GM23338 (cell line): Measurements from ENCODE around the gene ARHGEF37. TPM values are rescaled to one million over a fixed set of nuclear protein-coding genes. Genes with fewer than 3 reads are reported as not detected.
A peak's percentile ranks its signal among the peaks of the same experiment; 100 is the strongest.
"Not testable (repeated sequence)": the region's sequence is repeated elsewhere in the genome, so short reads cannot be mapped to it uniquely, and the experiment has no call there.

Experiments used
- ATAC-seq: fragments of 200-7000 bp; cut with Tn5 transposase; 3 replicates; pipeline ENCODE4 v1.9.1; 2020
- DNase-seq: peaks from one replicate; pipeline ENCODE4 v3.0.0-alpha.2; 2015; ENCODE audit warnings: low spot score
- H2AFZ ChIP-seq: fragments of 200-600 bp; sonication (generic); 2 replicates; pipeline ENCODE4 v1.8.0; 2016; ENCODE audit warnings: antibody characterized with exemption, mild to moderate bottlenecking, moderate library complexity
- H3F3A ChIP-seq: fragments of 200-600 bp; sonication (generic); replicated peaks from 2 replicates; pipeline ENCODE4 v1.8.0; 2017; ENCODE audit warnings: antibody characterized with exemption, mixed run types, low read depth
- H3K27ac ChIP-seq: fragments of 200-600 bp; sonication (generic); 2 replicates; pipeline ENCODE4 v1.6.1; 2016; ENCODE audit warnings: low read depth
- H3K27me3 ChIP-seq: fragments of 200-600 bp; sonication (generic); 2 replicates; pipeline ENCODE4 v1.8.0; 2016; ENCODE audit warnings: mild to moderate bottlenecking, mixed run types, moderate library complexity; ENCODE audit not compliant: insufficient read depth
- H3K36me3 ChIP-seq: fragments of 200-600 bp; sonication (generic); 2 replicates; pipeline ENCODE4 v1.8.0; 2016; ENCODE audit warnings: mild to moderate bottlenecking; ENCODE audit not compliant: insufficient read depth
- H3K4me1 ChIP-seq: fragments of 200-600 bp; sonication (generic); 2 replicates; pipeline ENCODE4 v1.8.0; 2016; ENCODE audit warnings: mild to moderate bottlenecking, moderate library complexity; ENCODE audit not compliant: insufficient read depth
- H3K4me2 ChIP-seq: fragments of 200-600 bp; sonication (generic); 2 replicates; pipeline ENCODE4 v1.7.1; 2017; ENCODE audit warnings: mixed run types
- H3K4me3 ChIP-seq: fragments of 200-600 bp; sonication (generic); 2 replicates; pipeline ENCODE4 v1.6.1; 2016; ENCODE audit warnings: mixed run types
- H3K79me2 ChIP-seq: fragments of 200-600 bp; sonication (generic); replicated peaks from 2 replicates; pipeline ENCODE4 v1.8.0; 2017; ENCODE audit warnings: mild to moderate bottlenecking; ENCODE audit not compliant: insufficient read depth
- H3K9me2 ChIP-seq: fragments of 200-600 bp; sonication (generic); 2 replicates; pipeline ENCODE4 v1.8.0; 2017; ENCODE audit not compliant: insufficient read depth
- H4K20me1 ChIP-seq: fragments of 200-600 bp; sonication (generic); replicated peaks from 2 replicates; pipeline ENCODE4 v1.8.0; 2017; ENCODE audit warnings: mild to moderate bottlenecking; ENCODE audit not compliant: insufficient read depth
- H3K27ac Mint-ChIP-seq: 2 replicates; pipeline ENCODE4 v1.8.0; 2020; ENCODE audit warnings: inconsistent platforms, mild to moderate bottlenecking, moderate library complexity, mixed read lengths
- H3K27me3 Mint-ChIP-seq: 3 replicates; pipeline ENCODE4 v1.8.0; 2022; ENCODE audit warnings: low read depth, mild to moderate bottlenecking, moderate library complexity, mixed read lengths, inconsistent platforms; ENCODE audit not compliant: insufficient read depth, poor library complexity
- H3K36me3 Mint-ChIP-seq: 3 replicates; pipeline ENCODE4 v1.8.0; 2021; ENCODE audit warnings: low read depth, mild to moderate bottlenecking, inconsistent platforms, moderate library complexity, mixed read lengths
- H3K4me1 Mint-ChIP-seq: 3 replicates; pipeline ENCODE4 v1.8.0; 2020; ENCODE audit warnings: mild to moderate bottlenecking, inconsistent platforms, mixed read lengths
- H3K4me3 Mint-ChIP-seq: 3 replicates; pipeline ENCODE4 v1.8.0; 2021; ENCODE audit warnings: moderate library complexity, mild to moderate bottlenecking, inconsistent platforms, mixed read lengths
- H3K9me3 Mint-ChIP-seq: 3 replicates; pipeline ENCODE4 v1.8.0; 2020; ENCODE audit warnings: moderate library complexity, mild to moderate bottlenecking, inconsistent platforms, mixed read lengths
- CREB1 ChIP-seq: fragments of 250-450 bp; sonication (Bioruptor Pico); IDR thresholded peaks from 2 replicates; pipeline ENCODE4 v1.5.0; 2020; ENCODE audit warnings: low read depth, mild to moderate bottlenecking, moderate library complexity
- CTCF ChIP-seq, 2 experiments: fragments of 200-600 bp in 1 of 2; sonication (generic) in 1 of 2; conservative IDR thresholded peaks; 2 replicates each; pipeline versions ENCODE4 v1.5.1 to v1.6.1; 2016 to 2017; ENCODE audit warnings: antibody characterized with exemption in 2 of 2, low read depth in 2 of 2, mild to moderate bottlenecking in 2 of 2, moderate library complexity in 1 of 2
- ETS1 ChIP-seq: IDR thresholded peaks from 2 replicates; pipeline ENCODE4 v1.6.1; 2016; ENCODE audit warnings: antibody characterized with exemption
- EZH2phosphoT487 ChIP-seq: fragments of 200-600 bp; sonication (generic); IDR thresholded peaks from one replicate; pipeline ENCODE4 v1.8.1; 2018; ENCODE audit warnings: antibody characterized with exemption; ENCODE audit not compliant: unreplicated experiment
- JUNB ChIP-seq: IDR thresholded peaks from one replicate; pipeline ENCODE4 v1.6.1; 2016; ENCODE audit warnings: antibody characterized with exemption; ENCODE audit not compliant: unreplicated experiment
- POLR2AphosphoS5 ChIP-seq: IDR thresholded peaks from 2 replicates; pipeline ENCODE4 v1.6.1; 2016; ENCODE audit warnings: antibody characterized with exemption, low read depth
- REST ChIP-seq: IDR thresholded peaks from one replicate; pipeline ENCODE4 v1.6.1; 2018; ENCODE audit warnings: antibody characterized with exemption; ENCODE audit not compliant: unreplicated experiment
- STAT1 ChIP-seq: IDR thresholded peaks from one replicate; pipeline ENCODE4 v1.6.1; 2016; ENCODE audit warnings: antibody characterized with exemption; ENCODE audit not compliant: unreplicated experiment
- ZNF331 ChIP-seq: fragments of 250-450 bp; sonication (Bioruptor Pico); IDR thresholded peaks from 2 replicates; pipeline ENCODE4 v1.5.0; 2020; ENCODE audit warnings: low read depth, mild to moderate bottlenecking, moderate library complexity
- ZNF462 ChIP-seq: fragments of 250-450 bp; sonication (Bioruptor Pico); IDR thresholded peaks from 2 replicates; pipeline ENCODE4 v1.5.0; 2020; ENCODE audit warnings: mild to moderate bottlenecking, moderate library complexity
- polyA plus RNA-seq: library from polyadenylated mRNA; unstranded; fragments of >200 nt; fragmentation: Nextera tagmentation; extraction: Ambion mirVana; gene quantifications from 2 replicates; pipeline ENCODE4 v1.2.1, GENCODE V29; 2016
- total RNA-seq: library from RNA; depleted of rRNA; stranded (reverse); fragments of >200 nt; shearing (Covaris generic); gene quantifications from 2 replicates; pipeline ENCODE4 v1.2.3, GENCODE V29; 2014

ARHGEF37 gene
- total and polyA plus RNA-seq, 2 experiments from 2014 or later: 0.14 to 0.79 TPM

- Histone ChIP-seq H3K36me3 (no peaks in the 10 kb centered on the region), H2AFZ (peak overlapping the region; percentile 50; the same call in 1 of the 2 replicates), H3K9me2 (no peaks in the 10 kb centered on the region), H3K4me1 (peaks cover 6% of the 10 kb centered on the region; the same call in 1 of the 2 replicates), H3K27ac (no peak overlapping the region), H3K27me3 (no peaks in the 10 kb centered on the region), H3K4me2 (no peak overlapping the region), H4K20me1 (no peaks in the 10 kb centered on the region), H3K79me2 (no peaks in the 10 kb centered on the region), H3F3A (no peaks in the 10 kb centered on the region), H3K4me3 (no peak overlapping the region)
- no peak overlapping the region for H3K4me3 Mint-ChIP-seq
- TF ChIP-seq STAT1 (no peak), JUNB (no peak), CREB1 (CRISPR knock-in tag) (no peak), ZNF331 (no peak), POLR2AphosphoS5 (no peak), REST (no peak), ZNF462 (no peak), CTCF (conservative IDR thresholded peaks at IDR 0.05; ENCODE audit: low read depth in 2 of 2) (no peak), ETS1 (no peak), EZH2phosphoT487 (no peak)
- no peaks in the 10 kb centered on the region; the same call in 2 of the 3 replicates for H3K9me3 Mint-ChIP-seq
- H3K27ac Mint-ChIP-seq: no peak overlapping the region
- no peaks in the 10 kb centered on the region for H3K36me3 Mint-ChIP-seq
- DNase-seq (no peak), ATAC-seq (no peak)
- peaks cover 6% of the 10 kb centered on the region for H3K27me3 Mint-ChIP-seq
- H3K4me1 Mint-ChIP-seq: peaks cover 6% of the 10 kb centered on the region
These were observed 13.1 kb downstream of the ARHGEF37 start for GRCh38 chr5:149594206-149594895.

GRCh38 chr5:149595105-149595504, 13.8 kb downstream of the ARHGEF37 start:
- not testable (repeated sequence) for H3K4me2 ChIP-seq, H3K9me2 ChIP-seq, H3K4me1 Mint-ChIP-seq, H3F3A ChIP-seq, H3K27me3 Mint-ChIP-seq, ATAC-seq, H3K36me3 Mint-ChIP-seq, H3K4me1 ChIP-seq, H3K36me3 ChIP-seq, H3K4me3 Mint-ChIP-seq, DNase-seq, H3K27ac ChIP-seq, H3K79me2 ChIP-seq, H3K27ac Mint-ChIP-seq, H3K4me3 ChIP-seq, H3K9me3 Mint-ChIP-seq, H4K20me1 ChIP-seq, H3K27me3 ChIP-seq
- peak overlapping the region; percentile 38; the same call in 1 of the 2 replicates for H2AFZ ChIP-seq
